HepG2 (cell line): Measurements from ENCODE around the gene FMNL1. TPM values are rescaled to one million over a fixed set of nuclear protein-coding genes. Genes with fewer than 3 reads are reported as not detected.

ENCODE experiments used
- CENPX ChIP-seq: sonication (generic); formaldehyde crosslinking; IDR thresholded peaks from 2 replicates; pipeline ENCODE4 v1.9.0; 2021; ENCODE audit warnings: mild to moderate bottlenecking, missing genetic modification reagents, moderate library complexity
- CERS6 ChIP-seq: sonication (generic); formaldehyde crosslinking; IDR thresholded peaks from 2 replicates; pipeline ENCODE4 v1.5.0; 2020; ENCODE audit warnings: missing genetic modification reagents
- CHCHD3 ChIP-seq: sonication (generic); formaldehyde crosslinking; IDR thresholded peaks from 2 replicates; pipeline ENCODE4 v1.8.0; 2022; ENCODE audit warnings: mild to moderate bottlenecking, missing genetic modification reagents, moderate library complexity
- FOXO4 ChIP-seq: sonication (generic); formaldehyde crosslinking; conservative IDR thresholded peaks from 2 replicates; pipeline ENCODE4 v1.8.1; 2023; ENCODE audit warnings: missing genetic modification reagents
- FUBP1 ChIP-seq: sonication (generic); formaldehyde crosslinking; IDR thresholded peaks from 2 replicates; pipeline ENCODE4 v1.5.1; 2020; ENCODE audit warnings: missing genetic modification reagents, mild to moderate bottlenecking, borderline replicate concordance
- IRX3 ChIP-seq: sonication (generic); formaldehyde crosslinking; IDR thresholded peaks from 2 replicates; pipeline ENCODE4 v1.8.1; 2023; ENCODE audit warnings: mild to moderate bottlenecking, low read depth, missing genetic modification reagents, borderline replicate concordance
- KDM6A ChIP-seq: IDR thresholded peaks from 2 replicates; pipeline ENCODE4 v1.6.1; 2016; ENCODE audit warnings: low read depth
- NKX3-1 ChIP-seq: sonication (generic); formaldehyde crosslinking; IDR thresholded peaks from 2 replicates; pipeline ENCODE4 v1.5.0; 2020; ENCODE audit warnings: missing genetic modification reagents
- NR1H2 ChIP-seq: sonication (generic); formaldehyde crosslinking; IDR thresholded peaks from 2 replicates; pipeline ENCODE4 v1.8.1; 2022; ENCODE audit warnings: low read depth, missing genetic modification reagents, borderline replicate concordance
- PCBP1 ChIP-seq: fragments of 200-400 bp; formaldehyde crosslinking; IDR thresholded peaks from 2 replicates; pipeline ENCODE4 v1.6.1; 2017; ENCODE audit warnings: mild to moderate bottlenecking, low read depth, low read length, borderline replicate concordance
- SAFB2 ChIP-seq: sonication (generic); formaldehyde crosslinking; IDR thresholded peaks from 2 replicates; pipeline ENCODE4 v1.5.1; 2020; ENCODE audit warnings: missing genetic modification reagents, low read depth, mild to moderate bottlenecking, borderline replicate concordance
- SCMH1 ChIP-seq: sonication (generic); formaldehyde crosslinking; IDR thresholded peaks from 2 replicates; pipeline ENCODE4 v1.9.0; 2021; ENCODE audit warnings: missing genetic modification reagents, mild to moderate bottlenecking, borderline replicate concordance
- SIN3A ChIP-seq: IDR thresholded peaks from 2 replicates; pipeline ENCODE4 v1.6.1; 2011; ENCODE audit warnings: low read depth, mild to moderate bottlenecking, control low read depth, low read length, borderline replicate concordance
- TFAP4 ChIP-seq: sonication (generic); IDR thresholded peaks from 2 replicates; pipeline ENCODE4 v1.6.1; 2016; ENCODE audit warnings: low read depth, borderline replicate concordance
- ZNF225 ChIP-seq: sonication (generic); formaldehyde crosslinking; IDR thresholded peaks from 2 replicates; pipeline ENCODE4 v1.4.0; 2020; ENCODE audit warnings: mild to moderate bottlenecking, missing genetic modification reagents
- ZNF232 ChIP-seq: sonication (generic); formaldehyde crosslinking; IDR thresholded peaks from 2 replicates; pipeline ENCODE4 v1.4.0; 2020; ENCODE audit warnings: missing genetic modification reagents, borderline replicate concordance
- ZNF343 ChIP-seq: sonication (generic); formaldehyde crosslinking; IDR thresholded peaks from 2 replicates; pipeline ENCODE4 v1.4.0; 2020; ENCODE audit warnings: mild to moderate bottlenecking, missing genetic modification reagents
- ZNF431 ChIP-seq: sonication (generic); formaldehyde crosslinking; IDR thresholded peaks from 2 replicates; pipeline ENCODE4 v1.9.0; 2022; ENCODE audit warnings: missing genetic modification reagents, low read depth, mild to moderate bottlenecking, borderline replicate concordance
- ZNF510 ChIP-seq: sonication (generic); formaldehyde crosslinking; IDR thresholded peaks from 2 replicates; pipeline ENCODE4 v1.4.0; 2020; ENCODE audit warnings: low read depth, mild to moderate bottlenecking, missing genetic modification reagents
- ZNF563 ChIP-seq: sonication (generic); formaldehyde crosslinking; IDR thresholded peaks from 2 replicates; pipeline ENCODE4 v1.8.0; 2022; ENCODE audit warnings: mild to moderate bottlenecking, moderate library complexity, missing genetic modification reagents
- ZNF639 ChIP-seq: conservative IDR thresholded peaks from 2 replicates; pipeline ENCODE4 v1.6.1; 2018; ENCODE audit warnings: missing genetic modification reagents
- ZSCAN22 ChIP-seq: sonication (generic); formaldehyde crosslinking; IDR thresholded peaks from 2 replicates; pipeline ENCODE4 v1.4.0; 2020; ENCODE audit warnings: mild to moderate bottlenecking, missing genetic modification reagents
- polyA plus RNA-seq, 8 experiments: library from polyadenylated mRNA; depleted of rRNA in 3 of 8; stranded (reverse) in 7 of 8; unstranded in 1 of 8; fragments of >200 nt; fragmentation: Illumina TruSeq in 4 of 8; extraction: Trizol in 4 of 8; gene quantifications; 2 replicates each; pipeline versions ENCODE4 v1.2.1 to v1.2.3, GENCODE V29; 2011 to 2016; ENCODE audit warnings: low read depth in 4 of 8, missing spikeins in 1 of 8, mixed read lengths in 1 of 8; ENCODE audit not compliant: insufficient read depth in 1 of 8
- total RNA-seq, 5 experiments: library from RNA; depleted of rRNA; stranded (reverse); fragments of >200 nt; fragmentation: Illumina TruSeq; extraction: Trizol; gene quantifications; 2 replicates each; pipeline ENCODE4 v1.2.3, GENCODE V29; 2016; ENCODE audit warnings: low read depth in 1 of 5

FMNL1 gene
- total and polyA plus RNA-seq, 2 of the 13 experiments (the other 11 are each of a cell fraction or from before 2014, with no cell fraction given) = 0.53 to 0.70 TPM

- TF ChIP-seq NR1H2 (CRISPR knock-in tag) (peak; percentile 55; the same call in 1 of the 2 replicates), FUBP1 (CRISPR knock-in tag) (no peak), CENPX (CRISPR knock-in tag) (no peak), SAFB2 (peak; percentile 0; the same call in 1 of the 2 replicates), ZNF225 (CRISPR knock-in tag) (no peak), SCMH1 (CRISPR knock-in tag) (no peak), ZNF431 (CRISPR knock-in tag) (no peak; the same call in none of the 2 replicates), IRX3 (CRISPR knock-in tag) (no peak), ZNF639 (CRISPR knock-in tag) (0 out of 2 replicates have a peak, but pooled peaks have one; percentile 53), ZNF232 (CRISPR knock-in tag) (no peak), KDM6A (0 out of 2 replicates have a peak, but pooled peaks have one; percentile 62), CHCHD3 (CRISPR knock-in tag) (peak; percentile 61; the same call in 1 of the 2 replicates), ZNF563 (0 out of 2 replicates have a peak, but pooled peaks have one; percentile 65), ZSCAN22 (CRISPR knock-in tag) (peak; percentile 14; the same call in 1 of the 2 replicates), ZNF510 (CRISPR knock-in tag) (peak; percentile 81), NKX3-1 (CRISPR knock-in tag) (no peak), FOXO4 (CRISPR knock-in tag) (no peak), TFAP4 (no peak), ZNF343 (CRISPR knock-in tag) (peak; percentile 76; the same call in 1 of the 2 replicates), CERS6 (CRISPR knock-in tag) (no peak), PCBP1 (peak; percentile 89), SIN3A (no peak)
Observed at GRCh38 chr17:45172541-45173286, 49.0 kb upstream of the FMNL1 start (continued).
